HG03139 (cell line): ENCODE results near the gene PAQR5.
"Not testable (repeated sequence)": the region's sequence is repeated elsewhere in the genome, so short reads cannot be mapped to it uniquely, and the experiment has no call there.

Source experiments
- ATAC-seq: cut with Tn5 transposase; IDR thresholded peaks from one replicate; pipeline ENCODE4 v1.9.1; 2021; ENCODE audit not compliant: unreplicated experiment

PAQR5 gene

GRCh38 chr15:69314736-69315135 lies 16.0 kb downstream of the PAQR5 start:
- ATAC-seq, result no peak

- ATAC-seq, result no peak
Measured at GRCh38 chr15:69315402-69316110, 16.8 kb downstream of the PAQR5 start.

GRCh38 chr15:69316291-69316690 lies 17.6 kb downstream of the PAQR5 start:
- no peak for ATAC-seq

GRCh38 chr15:69317392-69317841 lies 18.7 kb downstream of the PAQR5 start:
- no peak for ATAC-seq

GRCh38 chr15:69318033-69318432 lies 19.3 kb downstream of the PAQR5 start:
- ATAC-seq, result no peak

GRCh38 chr15:69319384-69320375 lies 21.0 kb downstream of the PAQR5 start:
- ATAC-seq, result no peak

- no peak for ATAC-seq
Measured at GRCh38 chr15:69320977-69321554, 22.4 kb downstream of the PAQR5 start.

- no peak for ATAC-seq
Measured at GRCh38 chr15:69323893-69324430, 25.2 kb downstream of the PAQR5 start.

GRCh38 chr15:69324565-69324964 lies 25.9 kb downstream of the PAQR5 start:
- ATAC-seq, result no peak

- ATAC-seq, result no peak
Measured at GRCh38 chr15:69325456-69325971, 26.8 kb downstream of the PAQR5 start.

GRCh38 chr15:69328080-69328479 lies 29.4 kb downstream of the PAQR5 start:
- no peak for ATAC-seq

- ATAC-seq, result no peak
Measured at GRCh38 chr15:69328739-69329138, 30.0 kb downstream of the PAQR5 start.

GRCh38 chr15:69337138-69337537 lies 38.4 kb downstream of the PAQR5 start:
- ATAC-seq, result no peak

GRCh38 chr15:69338535-69339213 lies 40.0 kb downstream of the PAQR5 start:
- no peak for ATAC-seq

GRCh38 chr15:69339214-69339543 lies 40.5 kb downstream of the PAQR5 start:
- not testable (repeated sequence) for ATAC-seq

GRCh38 chr15:69340243-69340900 lies 41.7 kb downstream of the PAQR5 start:
- no peak for ATAC-seq

GRCh38 chr15:69341356-69341755 lies 42.6 kb downstream of the PAQR5 start:
- ATAC-seq, result no peak

GRCh38 chr15:69342460-69343076 lies 43.9 kb downstream of the PAQR5 start:
- no peak for ATAC-seq

- no peak for ATAC-seq
Measured at GRCh38 chr15:69343133-69343532, 44.4 kb downstream of the PAQR5 start.

- no peak for ATAC-seq
Measured at GRCh38 chr15:69344238-69344637, 45.5 kb downstream of the PAQR5 start.
